ENCODE measurements around the gene RPN2. TPM values are rescaled to one million over a fixed set of nuclear protein-coding genes. Genes with fewer than 3 reads are reported as not detected.

Gene RPN2
- polyA plus RNA-seq, 1 of the 3 experiments (the other 2 are of a cell fraction), result 420 TPM

DNA sequence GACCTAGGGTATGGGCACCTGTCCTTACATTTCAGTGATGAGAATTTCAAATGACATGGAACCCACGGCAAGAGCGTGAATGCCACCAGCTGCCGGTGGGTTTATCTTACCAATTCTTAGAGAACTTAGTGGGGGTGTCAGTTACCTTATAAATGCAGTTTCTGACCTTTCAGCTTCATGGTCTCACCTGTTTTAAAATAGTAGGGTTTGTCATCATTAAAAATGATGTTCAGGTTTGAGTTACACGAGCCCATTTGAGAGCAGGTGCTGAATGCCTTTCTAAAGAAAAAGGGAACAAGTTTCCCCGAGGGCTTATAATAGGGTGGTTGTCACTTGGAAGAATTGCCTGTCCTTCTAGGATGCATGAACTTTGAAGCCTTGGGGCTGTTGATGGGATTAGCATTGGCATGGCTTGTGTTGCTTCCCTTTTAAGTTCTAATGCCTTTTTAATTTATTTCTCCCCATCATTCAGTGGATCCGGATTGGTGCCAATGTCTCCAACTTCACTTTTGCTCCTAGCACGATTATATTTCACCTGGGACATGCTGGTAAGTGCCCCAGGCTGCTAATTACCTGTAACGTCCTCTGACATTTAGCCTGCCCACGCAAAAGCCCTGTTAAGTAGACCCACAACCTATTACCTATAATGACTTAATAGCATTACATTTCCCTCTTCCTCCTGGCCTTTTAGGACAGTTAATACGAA, 54.6 kb downstream of the RPN2 start:
- H3K27me3 ChIP-seq (ENCODE audit: insufficient read depth), result no peaks in the 10 kb centered on the region
- no peak for DNase-seq
- no peaks in the 10 kb centered on the region for H3F3A ChIP-seq (replicated peaks; ENCODE audit: insufficient read depth)
- no peaks in the 10 kb centered on the region for H3K79me2 ChIP-seq (ENCODE audit: insufficient read depth)
- H3K4me1 ChIP-seq (ENCODE audit: control insufficient read depth in 1 of 2, insufficient read depth in 2 of 2, low read depth in 1 of 2, low read length in 1 of 2), result peaks cover 0 to 68% of the 10 kb centered on the region in 2 experiments; a peak in 2 of 4 replicates
- no peak overlapping the region for H3K4me2 ChIP-seq
- no peaks in the 10 kb centered on the region for H3K9me2 ChIP-seq
- H3K36me3 ChIP-seq (replicated peaks in 1 of 2; ENCODE audit: control insufficient read depth in 1 of 2, insufficient read depth in 2 of 2, low read length in 1 of 2), result peaks cover 75 to 81% of the 10 kb centered on the region in 2 experiments
- WGBS (ENCODE audit: low lambda C conversion rate), result 63% methylated on average over 10 of the region's 10 CpGs
- no peak overlapping the region for H3K9ac ChIP-seq
- ChIA-PET POLR2A (no interaction called here), CTCF (interaction anchor here (0.6 to 3.2 kb wide), 8 partner anchors 10 to 299 kb away, joined by 3 to 12 read pairs (median 4); no protein-coding TSS in a partner anchor)
- peak overlapping the region in 1 of 2 experiments; percentile 99; a peak in 3 of 4 replicates for H3K27ac ChIP-seq (ENCODE audit: low read depth in 2 of 2, low read length in 1 of 2)
- no peaks in the 10 kb centered on the region for H4K20me1 ChIP-seq (ENCODE audit: insufficient read depth)
- no peak overlapping the region for H3K4me3 ChIP-seq (ENCODE audit: low read depth in 2 of 2, low read length in 1 of 2)
- no peak overlapping the region for H2AFZ ChIP-seq (ENCODE audit: low read depth)
- TF ChIP-seq, protein P1, sequence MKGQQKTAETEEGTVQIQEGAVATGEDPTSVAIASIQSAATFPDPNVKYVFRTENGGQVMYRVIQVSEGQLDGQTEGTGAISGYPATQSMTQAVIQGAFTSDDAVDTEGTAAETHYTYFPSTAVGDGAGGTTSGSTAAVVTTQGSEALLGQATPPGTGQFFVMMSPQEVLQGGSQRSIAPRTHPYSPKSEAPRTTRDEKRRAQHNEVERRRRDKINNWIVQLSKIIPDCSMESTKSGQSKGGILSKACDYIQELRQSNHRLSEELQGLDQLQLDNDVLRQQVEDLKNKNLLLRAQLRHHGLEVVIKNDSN (IDR thresholded peaks at IDR 0.05; ENCODE audit: borderline replicate concordance, low read depth), result no peak
- TF ChIP-seq MXI1 (IDR thresholded peaks at IDR 0.05; ENCODE audit: low read depth, low read length), result no peak
- TF ChIP-seq EZH2phosphoT487 (IDR thresholded peaks at IDR 0.05; ENCODE audit: borderline replicate concordance, low read depth), result no peak
- no peak; the same call in 1 of the 2 replicates for TF ChIP-seq FOXM1 (IDR thresholded peaks at IDR 0.05; ENCODE audit: low read depth)
- TF ChIP-seq NRF1 (IDR thresholded peaks at IDR 0.05; ENCODE audit: low read depth, low read length), result no peak
- TF ChIP-seq, protein P2, sequence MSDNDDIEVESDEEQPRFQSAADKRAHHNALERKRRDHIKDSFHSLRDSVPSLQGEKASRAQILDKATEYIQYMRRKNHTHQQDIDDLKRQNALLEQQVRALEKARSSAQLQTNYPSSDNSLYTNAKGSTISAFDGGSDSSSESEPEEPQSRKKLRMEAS (IDR thresholded peaks at IDR 0.05; ENCODE audit: low read depth), result no peak
- TF ChIP-seq, protein P3, sequence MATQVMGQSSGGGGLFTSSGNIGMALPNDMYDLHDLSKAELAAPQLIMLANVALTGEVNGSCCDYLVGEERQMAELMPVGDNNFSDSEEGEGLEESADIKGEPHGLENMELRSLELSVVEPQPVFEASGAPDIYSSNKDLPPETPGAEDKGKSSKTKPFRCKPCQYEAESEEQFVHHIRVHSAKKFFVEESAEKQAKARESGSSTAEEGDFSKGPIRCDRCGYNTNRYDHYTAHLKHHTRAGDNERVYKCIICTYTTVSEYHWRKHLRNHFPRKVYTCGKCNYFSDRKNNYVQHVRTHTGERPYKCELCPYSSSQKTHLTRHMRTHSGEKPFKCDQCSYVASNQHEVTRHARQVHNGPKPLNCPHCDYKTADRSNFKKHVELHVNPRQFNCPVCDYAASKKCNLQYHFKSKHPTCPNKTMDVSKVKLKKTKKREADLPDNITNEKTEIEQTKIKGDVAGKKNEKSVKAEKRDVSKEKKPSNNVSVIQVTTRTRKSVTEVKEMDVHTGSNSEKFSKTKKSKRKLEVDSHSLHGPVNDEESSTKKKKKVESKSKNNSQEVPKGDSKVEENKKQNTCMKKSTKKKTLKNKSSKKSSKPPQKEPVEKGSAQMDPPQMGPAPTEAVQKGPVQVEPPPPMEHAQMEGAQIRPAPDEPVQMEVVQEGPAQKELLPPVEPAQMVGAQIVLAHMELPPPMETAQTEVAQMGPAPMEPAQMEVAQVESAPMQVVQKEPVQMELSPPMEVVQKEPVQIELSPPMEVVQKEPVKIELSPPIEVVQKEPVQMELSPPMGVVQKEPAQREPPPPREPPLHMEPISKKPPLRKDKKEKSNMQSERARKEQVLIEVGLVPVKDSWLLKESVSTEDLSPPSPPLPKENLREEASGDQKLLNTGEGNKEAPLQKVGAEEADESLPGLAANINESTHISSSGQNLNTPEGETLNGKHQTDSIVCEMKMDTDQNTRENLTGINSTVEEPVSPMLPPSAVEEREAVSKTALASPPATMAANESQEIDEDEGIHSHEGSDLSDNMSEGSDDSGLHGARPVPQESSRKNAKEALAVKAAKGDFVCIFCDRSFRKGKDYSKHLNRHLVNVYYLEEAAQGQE (IDR thresholded peaks at IDR 0.05; ENCODE audit: low read depth, low read length), result no peak
- no peak for TF ChIP-seq ELF1 (IDR thresholded peaks at IDR 0.05)
- TF ChIP-seq TAF1 (IDR thresholded peaks at IDR 0.05; ENCODE audit: borderline replicate concordance, low read depth, low read length), result no peak
- TF ChIP-seq NFIC (IDR thresholded peaks at IDR 0.05; ENCODE audit: borderline replicate concordance), result no peak
- TF ChIP-seq SMC3 (IDR thresholded peaks at IDR 0.05; ENCODE audit: low read depth, low read length), result no peak
- TF ChIP-seq, protein P4, sequence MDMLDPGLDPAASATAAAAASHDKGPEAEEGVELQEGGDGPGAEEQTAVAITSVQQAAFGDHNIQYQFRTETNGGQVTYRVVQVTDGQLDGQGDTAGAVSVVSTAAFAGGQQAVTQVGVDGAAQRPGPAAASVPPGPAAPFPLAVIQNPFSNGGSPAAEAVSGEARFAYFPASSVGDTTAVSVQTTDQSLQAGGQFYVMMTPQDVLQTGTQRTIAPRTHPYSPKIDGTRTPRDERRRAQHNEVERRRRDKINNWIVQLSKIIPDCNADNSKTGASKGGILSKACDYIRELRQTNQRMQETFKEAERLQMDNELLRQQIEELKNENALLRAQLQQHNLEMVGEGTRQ (IDR thresholded peaks at IDR 0.05; ENCODE audit: borderline replicate concordance, low read depth, low read length), result no peak
- TF ChIP-seq, protein P5, sequence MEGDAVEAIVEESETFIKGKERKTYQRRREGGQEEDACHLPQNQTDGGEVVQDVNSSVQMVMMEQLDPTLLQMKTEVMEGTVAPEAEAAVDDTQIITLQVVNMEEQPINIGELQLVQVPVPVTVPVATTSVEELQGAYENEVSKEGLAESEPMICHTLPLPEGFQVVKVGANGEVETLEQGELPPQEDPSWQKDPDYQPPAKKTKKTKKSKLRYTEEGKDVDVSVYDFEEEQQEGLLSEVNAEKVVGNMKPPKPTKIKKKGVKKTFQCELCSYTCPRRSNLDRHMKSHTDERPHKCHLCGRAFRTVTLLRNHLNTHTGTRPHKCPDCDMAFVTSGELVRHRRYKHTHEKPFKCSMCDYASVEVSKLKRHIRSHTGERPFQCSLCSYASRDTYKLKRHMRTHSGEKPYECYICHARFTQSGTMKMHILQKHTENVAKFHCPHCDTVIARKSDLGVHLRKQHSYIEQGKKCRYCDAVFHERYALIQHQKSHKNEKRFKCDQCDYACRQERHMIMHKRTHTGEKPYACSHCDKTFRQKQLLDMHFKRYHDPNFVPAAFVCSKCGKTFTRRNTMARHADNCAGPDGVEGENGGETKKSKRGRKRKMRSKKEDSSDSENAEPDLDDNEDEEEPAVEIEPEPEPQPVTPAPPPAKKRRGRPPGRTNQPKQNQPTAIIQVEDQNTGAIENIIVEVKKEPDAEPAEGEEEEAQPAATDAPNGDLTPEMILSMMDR (IDR thresholded peaks at IDR 0.05), result no peak
- TF ChIP-seq YY1 (IDR thresholded peaks at IDR 0.05; ENCODE audit: low read depth), result no peak
- TF ChIP-seq POLR2AphosphoS5 (IDR thresholded peaks at IDR 0.05; ENCODE audit: low read depth, low read length), result no peak
- TF ChIP-seq, protein P6, sequence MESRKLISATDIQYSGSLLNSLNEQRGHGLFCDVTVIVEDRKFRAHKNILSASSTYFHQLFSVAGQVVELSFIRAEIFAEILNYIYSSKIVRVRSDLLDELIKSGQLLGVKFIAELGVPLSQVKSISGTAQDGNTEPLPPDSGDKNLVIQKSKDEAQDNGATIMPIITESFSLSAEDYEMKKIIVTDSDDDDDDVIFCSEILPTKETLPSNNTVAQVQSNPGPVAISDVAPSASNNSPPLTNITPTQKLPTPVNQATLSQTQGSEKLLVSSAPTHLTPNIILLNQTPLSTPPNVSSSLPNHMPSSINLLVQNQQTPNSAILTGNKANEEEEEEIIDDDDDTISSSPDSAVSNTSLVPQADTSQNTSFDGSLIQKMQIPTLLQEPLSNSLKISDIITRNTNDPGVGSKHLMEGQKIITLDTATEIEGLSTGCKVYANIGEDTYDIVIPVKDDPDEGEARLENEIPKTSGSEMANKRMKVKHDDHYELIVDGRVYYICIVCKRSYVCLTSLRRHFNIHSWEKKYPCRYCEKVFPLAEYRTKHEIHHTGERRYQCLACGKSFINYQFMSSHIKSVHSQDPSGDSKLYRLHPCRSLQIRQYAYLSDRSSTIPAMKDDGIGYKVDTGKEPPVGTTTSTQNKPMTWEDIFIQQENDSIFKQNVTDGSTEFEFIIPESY (IDR thresholded peaks at IDR 0.05; ENCODE audit: borderline replicate concordance, low read depth), result no peak
- TF ChIP-seq RCOR1 (IDR thresholded peaks at IDR 0.05; ENCODE audit: low read length), result no peak
- no peak for TF ChIP-seq GABPA (IDR thresholded peaks at IDR 0.05; ENCODE audit: low read depth)
- no peak for TF ChIP-seq FOSL2 (IDR thresholded peaks at IDR 0.05; ENCODE audit: borderline replicate concordance, low read depth)
- TF ChIP-seq RAD21 (IDR thresholded peaks at IDR 0.05; ENCODE audit: low read length), result no peak
- no peaks in the 10 kb centered on the region for H3K9me3 ChIP-seq
